PC-3 (cell line): ENCODE results near the gene SIVA1. TPM values are rescaled to one million over a fixed set of nuclear protein-coding genes. Genes with fewer than 3 reads are reported as not detected.

Experiments
- ATAC-seq: fragments of 200-7000 bp; cut with Tn5 transposase; 2 replicates; pipeline ENCODE4 v1.9.1; 2020; ENCODE audit warnings: mild to moderate bottlenecking, moderate library complexity
- BruUV-seq: library from RNA; stranded (reverse); fragments of 400-500 nt; replicated peaks from 2 replicates; lab custom pipeline; 2021; lab: Mats Ljungman, UMichigan
- CTCF ChIA-PET: fragments of 300-600 bp; sonication (Branson Sonifier 250); formaldehyde crosslinking; loops from one replicate; lab custom pipeline; 2022; ENCODE audit warnings: antibody characterized with exemption; lab: Charles Lee
- POLR2A ChIA-PET: fragments of 300-600 bp; sonication (Branson Sonifier 250); formaldehyde crosslinking; loops from one replicate; lab custom pipeline; 2022; ENCODE audit warnings: antibody characterized with exemption; ENCODE audit not compliant: unreplicated experiment; lab: Charles Lee
- DNase-seq: peaks from one replicate; pipeline ENCODE4 v3.0.0-alpha.2; 2015
- H2AFZ ChIP-seq: fragments of 300-600 bp; sonication (generic); 2 replicates; pipeline ENCODE4 v1.6.0; 2016; ENCODE audit warnings: antibody characterized with exemption, low read length
- H3F3A ChIP-seq: fragments of 300-600 bp; sonication (generic); one replicate; pipeline ENCODE4 v1.6.0; 2017; ENCODE audit warnings: antibody characterized with exemption, low read length, control low read depth, mild to moderate bottlenecking; ENCODE audit not compliant: unreplicated experiment
- H3K27ac ChIP-seq: fragments of 300-600 bp; sonication (generic); 2 replicates; pipeline ENCODE4 v1.5.1; 2016; ENCODE audit warnings: mild to moderate bottlenecking, low read length
- H3K27me3 ChIP-seq: fragments of 300-600 bp; sonication (generic); 2 replicates; pipeline ENCODE4 v1.6.1; 2016; ENCODE audit warnings: low read length, mixed read lengths
- H3K36me3 ChIP-seq: fragments of 300-600 bp; sonication (generic); 2 replicates; pipeline ENCODE4 v1.6.1; 2016; ENCODE audit warnings: low read depth, mixed run types, low read length, mixed read lengths
- H3K4me1 ChIP-seq: fragments of 300-600 bp; sonication (generic); 2 replicates; pipeline ENCODE4 v1.5.1; 2016; ENCODE audit warnings: low read length; ENCODE audit not compliant: insufficient read depth
- H3K4me2 ChIP-seq: fragments of 300-600 bp; sonication (generic); 2 replicates; pipeline ENCODE4 v1.6.0; 2016; ENCODE audit warnings: low read length
- H3K4me3 ChIP-seq: fragments of 300-600 bp; sonication (generic); 2 replicates; pipeline ENCODE4 v1.5.1; 2016; ENCODE audit warnings: mild to moderate bottlenecking, low read length, mixed read lengths
- H3K79me2 ChIP-seq: fragments of 300-600 bp; sonication (generic); 2 replicates; pipeline ENCODE4 v1.6.1; 2017; ENCODE audit warnings: low read length, mixed read lengths
- H3K9ac ChIP-seq: fragments of 300-600 bp; sonication (generic); 2 replicates; pipeline ENCODE4 v1.6.0; 2016; ENCODE audit warnings: mild to moderate bottlenecking, low read length
- H3K9me2 ChIP-seq: fragments of 300-600 bp; sonication (generic); replicated peaks from 2 replicates; pipeline ENCODE4 v1.6.1; 2016; ENCODE audit warnings: mixed run types, low read length, mixed read lengths
- H3K9me3 ChIP-seq: fragments of 300-600 bp; sonication (generic); 2 replicates; pipeline ENCODE4 v1.6.1; 2016; ENCODE audit warnings: low read length, mixed read lengths
- H4K20me1 ChIP-seq: fragments of 300-600 bp; sonication (generic); 2 replicates; pipeline ENCODE4 v1.6.1; 2016; ENCODE audit warnings: low read length, mixed read lengths
- EZH2 ChIP-seq: fragments of 300-600 bp; sonication (generic); IDR thresholded peaks from one replicate; pipeline ENCODE4 v1.6.1; 2017; ENCODE audit warnings: antibody characterized with exemption, mild to moderate bottlenecking, low read length; ENCODE audit not compliant: unreplicated experiment
- EZH2phosphoT487 ChIP-seq: fragments of 300-600 bp; sonication (generic); IDR thresholded peaks from 2 replicates; pipeline ENCODE4 v1.6.1; 2018; ENCODE audit warnings: mild to moderate bottlenecking, antibody characterized with exemption, low read length, borderline replicate concordance
- intact Hi-C: fragments of 100-400 bp; cut with micrococcal nuclease; formaldehyde crosslinking; loops from 2 replicates; pipeline ENCODE4 v1.9.0; 2023
- total RNA-seq: library from RNA; depleted of rRNA; stranded (reverse); fragments of >200 nt; gene quantifications from 2 replicates; pipeline ENCODE4 v1.2.3, GENCODE V29; 2014
- TF ChIP-seq, protein P1 (sequence below): fragments of 300-600 bp; sonication (generic); conservative IDR thresholded peaks from 2 replicates; pipeline ENCODE4 v1.5.1; 2017; ENCODE audit warnings: antibody characterized with exemption, low read depth, mild to moderate bottlenecking, low read length

The SIVA1 gene
- total RNA-seq, 1 experiment from 2014 or later: 375 TPM

DNA sequence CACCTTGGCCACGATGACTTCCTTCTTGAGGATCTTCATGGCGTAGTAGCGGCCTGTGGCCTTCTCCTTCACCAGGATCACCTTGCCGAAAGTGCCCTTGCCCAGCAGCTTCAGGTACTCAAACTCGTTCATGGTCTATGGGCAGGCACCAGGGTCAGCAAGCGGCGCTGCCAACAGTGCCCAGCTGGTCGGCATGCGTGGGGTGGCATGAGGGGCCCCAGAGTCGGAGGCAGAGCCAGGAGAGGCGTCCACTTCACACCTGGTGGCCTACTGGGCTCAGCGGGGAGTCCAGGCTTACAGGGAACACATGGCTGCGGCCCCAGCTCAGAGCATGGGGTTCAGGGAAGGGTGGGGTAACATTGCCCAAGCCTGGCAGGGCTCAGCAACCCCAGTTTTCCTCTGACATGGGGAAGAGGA lies 22.1 kb downstream of the SIVA1 start:
- H3K4me2 ChIP-seq: no peak overlapping the region
- BruUV-seq: no TSS peak
- no peaks in the 10 kb centered on the region for H3K79me2 ChIP-seq
- POLR2A ChIA-PET: no interaction called here
- CTCF ChIA-PET: no interaction called here
- no peak overlapping the region for H3K9ac ChIP-seq
- H3K9me3 ChIP-seq: no peaks in the 10 kb centered on the region
- H3F3A ChIP-seq: no peaks in the 10 kb centered on the region
- ATAC-seq: no peak
- H3K4me1 ChIP-seq: no peaks in the 10 kb centered on the region
- no peaks in the 10 kb centered on the region for H3K27me3 ChIP-seq
- no peak overlapping the region for H3K27ac ChIP-seq
- TF ChIP-seq EZH2phosphoT487 (no peak), EZH2 (no peak)
- TF ChIP-seq, protein P1, sequence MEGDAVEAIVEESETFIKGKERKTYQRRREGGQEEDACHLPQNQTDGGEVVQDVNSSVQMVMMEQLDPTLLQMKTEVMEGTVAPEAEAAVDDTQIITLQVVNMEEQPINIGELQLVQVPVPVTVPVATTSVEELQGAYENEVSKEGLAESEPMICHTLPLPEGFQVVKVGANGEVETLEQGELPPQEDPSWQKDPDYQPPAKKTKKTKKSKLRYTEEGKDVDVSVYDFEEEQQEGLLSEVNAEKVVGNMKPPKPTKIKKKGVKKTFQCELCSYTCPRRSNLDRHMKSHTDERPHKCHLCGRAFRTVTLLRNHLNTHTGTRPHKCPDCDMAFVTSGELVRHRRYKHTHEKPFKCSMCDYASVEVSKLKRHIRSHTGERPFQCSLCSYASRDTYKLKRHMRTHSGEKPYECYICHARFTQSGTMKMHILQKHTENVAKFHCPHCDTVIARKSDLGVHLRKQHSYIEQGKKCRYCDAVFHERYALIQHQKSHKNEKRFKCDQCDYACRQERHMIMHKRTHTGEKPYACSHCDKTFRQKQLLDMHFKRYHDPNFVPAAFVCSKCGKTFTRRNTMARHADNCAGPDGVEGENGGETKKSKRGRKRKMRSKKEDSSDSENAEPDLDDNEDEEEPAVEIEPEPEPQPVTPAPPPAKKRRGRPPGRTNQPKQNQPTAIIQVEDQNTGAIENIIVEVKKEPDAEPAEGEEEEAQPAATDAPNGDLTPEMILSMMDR: no peak
- H4K20me1 ChIP-seq: 0 out of 2 replicates have a peak, but pooled peaks cover 3% of the 10 kb centered on the region
- no peak for DNase-seq
- no peaks in the 10 kb centered on the region for H3K9me2 ChIP-seq
- no peak overlapping the region for H3K4me3 ChIP-seq
- H3K36me3 ChIP-seq: peaks cover 27% of the 10 kb centered on the region
- H2AFZ ChIP-seq: no peak overlapping the region
- intact Hi-C loops: no loop called here

DNA sequence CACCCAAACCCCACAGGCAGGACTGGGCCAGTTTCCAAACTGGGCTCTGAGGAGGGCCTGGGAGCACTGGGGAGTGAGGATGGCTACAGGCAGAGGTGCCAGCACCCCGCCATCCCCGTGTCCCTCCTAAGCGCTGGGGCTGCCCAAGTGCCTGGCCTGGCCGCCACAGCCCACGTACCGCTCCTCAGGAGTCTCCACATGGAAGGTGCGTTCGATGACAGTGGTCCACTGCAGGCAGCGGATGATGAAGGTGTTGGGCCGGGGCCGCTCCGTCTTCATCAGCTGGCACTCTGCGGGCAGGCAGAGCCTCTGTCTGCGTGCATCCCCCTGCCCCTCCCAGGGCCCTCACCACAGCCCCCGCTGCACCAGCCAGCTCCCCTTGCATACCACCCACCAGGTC lies 23.5 kb downstream of the SIVA1 start:
- no peaks in the 10 kb centered on the region for H3K27me3 ChIP-seq
- H3K4me2 ChIP-seq: no peak overlapping the region
- ChIA-PET CTCF (no interaction called here), POLR2A (no interaction called here)
- no peak overlapping the region for H3K9ac ChIP-seq
- no peak for ATAC-seq
- H3K4me3 ChIP-seq: no peak overlapping the region
- H3K9me3 ChIP-seq: no peaks in the 10 kb centered on the region
- no peaks in the 10 kb centered on the region for H3K9me2 ChIP-seq
- intact Hi-C loops: no loop called here
- no TSS peak for BruUV-seq
- no peak overlapping the region for H3K27ac ChIP-seq
- no peaks in the 10 kb centered on the region for H3F3A ChIP-seq
- no peaks in the 10 kb centered on the region for H3K79me2 ChIP-seq
- no peak for DNase-seq
- H2AFZ ChIP-seq: no peak overlapping the region
- peaks cover 18% of the 10 kb centered on the region for H3K36me3 ChIP-seq
- no peaks in the 10 kb centered on the region for H4K20me1 ChIP-seq
- H3K4me1 ChIP-seq: no peaks in the 10 kb centered on the region
- TF ChIP-seq EZH2: no peak
- TF ChIP-seq, protein P1: no peak
- no peak for TF ChIP-seq EZH2phosphoT487

DNA sequence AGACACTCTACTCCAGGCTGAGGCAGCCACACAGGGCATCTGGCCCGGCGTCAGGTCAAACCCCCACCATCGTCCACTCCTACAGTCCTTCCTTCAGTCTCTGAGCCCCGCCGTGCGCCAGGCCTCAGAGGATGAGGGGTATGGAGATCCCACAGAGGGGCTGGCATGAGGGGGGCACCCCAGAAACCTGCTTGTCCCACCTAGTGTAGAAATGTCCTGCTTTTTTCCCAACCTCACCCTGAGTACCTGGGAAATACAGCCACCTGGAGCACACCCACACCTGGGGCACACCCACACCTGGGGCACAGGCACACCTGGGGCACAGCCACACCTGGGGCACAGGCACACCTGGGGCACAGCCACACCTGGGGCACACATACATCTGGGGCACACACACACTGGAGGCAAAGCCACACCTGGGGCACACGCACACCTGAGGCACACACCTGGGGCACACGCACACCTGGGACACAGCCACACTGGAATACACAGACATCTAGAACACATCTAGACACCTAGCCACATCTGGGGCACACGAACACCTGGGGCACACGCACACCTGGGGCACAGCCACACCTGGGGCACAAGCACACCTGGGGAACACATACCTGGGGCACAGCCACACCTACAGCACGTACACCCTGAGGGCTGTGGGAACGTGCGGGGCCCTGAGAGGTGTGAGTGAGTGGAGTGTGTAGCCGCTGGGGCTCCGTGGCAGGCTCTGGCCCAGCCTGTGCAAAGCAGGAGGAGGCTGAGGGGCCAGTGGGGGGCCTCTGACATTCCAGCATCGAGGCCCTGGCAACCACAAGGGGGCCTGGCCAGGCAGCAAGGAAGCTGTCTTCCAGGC lies 24.2 kb downstream of the SIVA1 start:
- Histone ChIP-seq H3K4me2 (no peak overlapping the region), H3K9me3 (no peaks in the 10 kb centered on the region), H4K20me1 (no peaks in the 10 kb centered on the region), H3K27ac (no peak overlapping the region), H3K4me3 (no peak overlapping the region), H3K9ac (no peak overlapping the region), H3K27me3 (no peaks in the 10 kb centered on the region), H3K9me2 (no peaks in the 10 kb centered on the region), H3K4me1 (no peaks in the 10 kb centered on the region), H2AFZ (no peak overlapping the region), H3F3A (no peaks in the 10 kb centered on the region), H3K36me3 (peaks cover 11% of the 10 kb centered on the region; the same call in 1 of the 2 replicates), H3K79me2 (no peaks in the 10 kb centered on the region)
- intact Hi-C loops: no loop called here
- no peak for TF ChIP-seq EZH2phosphoT487
- TF ChIP-seq, protein P1: no peak
- TF ChIP-seq EZH2: no peak
- POLR2A ChIA-PET: no interaction called here
- DNase-seq (no peak), ATAC-seq (no peak)
- CTCF ChIA-PET: no interaction called here
- no TSS peak for BruUV-seq
